GM21723 (cell line): Measurements from ENCODE around the gene ICAM2.
"Not testable (repeated sequence)": the region's sequence is repeated elsewhere in the genome, so short reads cannot be mapped to it uniquely, and the experiment has no call there.

Experiments
- ATAC-seq: cut with Tn5 transposase; IDR thresholded peaks from one replicate; pipeline ENCODE4 v1.9.1; 2021; ENCODE audit warnings: mild to moderate bottlenecking, moderate library complexity; ENCODE audit not compliant: unreplicated experiment

ICAM2 gene

DNA sequence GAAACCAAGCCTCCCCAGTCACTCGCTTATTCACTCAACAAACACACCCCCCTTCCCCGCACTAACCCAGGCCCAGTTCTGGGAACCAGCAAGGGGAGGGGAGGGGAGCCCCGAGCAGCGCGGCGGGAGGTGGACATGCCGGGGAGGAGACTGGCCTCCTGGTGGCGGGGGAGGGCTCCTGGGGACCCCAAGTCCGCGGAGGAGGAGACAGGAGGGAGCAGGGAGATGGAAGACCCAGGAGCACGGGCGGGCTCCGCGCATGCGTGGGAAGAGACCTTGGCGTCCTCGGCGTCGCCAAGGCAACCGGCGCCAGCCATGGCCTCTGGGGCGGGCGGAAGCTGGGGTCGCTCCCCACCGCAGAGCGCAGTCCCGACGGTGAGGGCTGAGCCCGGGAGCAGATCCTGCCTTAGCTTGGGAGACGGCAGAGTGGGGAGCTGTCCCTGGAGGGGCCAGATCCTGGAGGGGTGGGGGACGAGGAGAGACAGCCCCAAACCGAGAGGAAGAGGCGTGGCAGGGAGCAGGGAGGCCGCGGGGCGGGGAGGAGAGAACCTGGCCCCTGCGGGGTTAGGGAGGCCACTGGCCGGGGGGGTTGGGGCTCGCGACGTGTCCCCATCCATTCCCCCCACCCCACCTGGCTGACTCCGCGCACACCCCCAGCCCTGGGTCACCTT is 22.2 kb downstream of the ICAM2 start, which contains the start of gene PRR29:
Gene PRR29 (plus strand): TSS at position 302 of the 671 bp plus-strand sequence. CDS start 14 bp downstream, at position 316.
- no peak for ATAC-seq

DNA sequence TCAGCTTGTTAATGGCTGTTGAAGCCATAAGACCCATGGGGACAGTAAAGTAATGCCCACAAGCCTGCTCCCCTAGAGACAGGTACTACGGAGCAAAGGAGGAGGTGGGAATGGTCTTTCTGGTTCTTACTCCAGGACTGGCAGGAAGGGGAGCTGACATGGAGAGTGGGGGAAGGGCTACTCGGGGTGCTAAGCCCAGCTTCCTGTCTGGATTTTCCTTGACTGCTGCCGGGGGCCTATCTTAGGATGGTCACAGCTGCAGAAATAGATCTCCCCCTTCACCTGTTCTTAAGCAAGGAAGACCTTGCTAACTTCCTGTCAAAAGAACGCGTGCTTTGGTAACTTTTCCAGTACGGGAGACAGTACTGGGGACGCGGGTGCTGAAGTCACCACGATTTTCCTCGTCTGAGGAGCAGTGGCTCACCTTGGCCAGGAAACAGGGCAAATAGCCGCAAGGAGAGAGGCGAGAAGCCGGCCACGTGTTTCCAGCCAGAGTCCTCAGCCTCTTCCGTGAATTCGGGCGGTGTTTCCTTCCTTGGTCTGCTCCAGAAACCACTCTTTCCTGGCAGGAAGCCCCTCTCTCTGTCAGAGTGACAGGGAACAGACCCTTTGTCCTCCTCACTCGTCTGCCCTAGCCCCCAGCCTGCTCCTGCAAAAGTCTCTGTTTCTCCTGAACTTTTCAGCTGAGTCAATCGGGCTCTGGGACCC is 22.9 kb downstream of the ICAM2 start:
- no peak for ATAC-seq

GRCh38 chr17:63996430-63997182 is 23.8 kb downstream of the ICAM2 start:
- ATAC-seq = no peak

- no peak for ATAC-seq
Measured at GRCh38 chr17:63995626-63996025, 24.8 kb downstream of the ICAM2 start.

DNA sequence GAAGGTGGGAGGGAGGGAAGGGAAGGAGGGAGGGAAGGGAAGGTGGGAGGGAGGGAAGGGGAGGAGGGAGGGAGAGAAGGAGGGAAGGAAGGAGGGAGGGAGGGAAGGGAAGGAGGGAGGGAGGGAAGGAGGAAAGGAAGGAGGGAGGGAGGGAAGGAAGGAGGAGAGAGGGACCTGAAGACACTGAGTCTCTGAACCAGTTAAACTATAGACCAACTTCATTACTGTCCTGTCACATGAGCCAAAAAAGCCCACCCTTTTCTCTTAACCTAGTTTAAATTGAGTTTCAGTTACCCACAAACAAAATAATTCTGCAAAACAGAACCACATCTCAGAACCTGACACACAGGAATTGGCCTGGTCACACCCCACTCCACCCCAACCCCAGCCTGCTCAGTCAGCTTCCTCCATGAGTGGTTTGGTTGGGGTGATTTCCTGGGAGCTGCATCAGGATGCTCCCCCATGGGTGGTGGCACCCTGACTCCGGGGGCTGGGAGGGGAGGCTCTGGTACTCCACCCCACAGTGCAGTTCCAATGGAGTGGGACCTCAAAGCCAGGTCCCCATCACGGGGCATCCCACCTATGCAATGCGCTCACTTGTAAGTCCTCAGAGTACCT is 27.0 kb downstream of the ICAM2 start:
- ATAC-seq = no peak

- no peak for ATAC-seq
Measured at GRCh38 chr17:63991611-63992010, 28.8 kb downstream of the ICAM2 start.

DNA sequence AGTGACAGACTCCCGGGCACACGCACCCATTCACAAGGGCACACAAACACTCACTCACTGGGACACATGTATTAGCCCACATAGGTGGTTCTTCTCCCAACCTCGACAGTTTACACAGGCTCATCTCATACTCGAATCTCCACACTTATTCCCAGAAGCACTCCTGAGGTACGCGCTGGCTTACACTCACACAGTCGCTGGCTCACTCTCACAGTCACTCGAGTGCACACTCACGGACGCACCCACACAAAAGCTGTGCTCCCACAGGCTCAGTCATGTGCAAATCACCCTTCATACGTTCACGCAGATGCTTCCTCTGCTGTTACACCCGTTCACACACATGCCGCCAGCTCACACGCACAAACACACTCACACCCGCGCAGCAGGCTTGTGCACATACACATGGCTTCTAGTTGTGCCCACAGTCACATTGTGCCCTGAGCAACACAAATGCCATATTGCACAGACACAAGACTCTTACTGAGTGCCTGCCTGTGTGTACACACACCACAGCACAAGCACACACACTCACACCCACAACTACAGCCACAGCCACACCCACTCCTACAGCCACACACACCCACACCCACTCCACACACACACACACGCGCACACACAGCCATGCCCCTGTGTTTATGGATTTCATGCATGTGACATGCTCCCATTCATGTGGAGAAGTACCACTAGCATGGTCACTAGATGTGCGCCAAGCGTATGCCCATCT is 30.6 kb downstream of the ICAM2 start:
- ATAC-seq = no peak

GRCh38 chr17:63988741-63989621 is 31.5 kb downstream of the ICAM2 start:
- no peak for ATAC-seq

- no peak for ATAC-seq
Measured at GRCh38 chr17:63988127-63988478, 32.3 kb downstream of the ICAM2 start.

DNA sequence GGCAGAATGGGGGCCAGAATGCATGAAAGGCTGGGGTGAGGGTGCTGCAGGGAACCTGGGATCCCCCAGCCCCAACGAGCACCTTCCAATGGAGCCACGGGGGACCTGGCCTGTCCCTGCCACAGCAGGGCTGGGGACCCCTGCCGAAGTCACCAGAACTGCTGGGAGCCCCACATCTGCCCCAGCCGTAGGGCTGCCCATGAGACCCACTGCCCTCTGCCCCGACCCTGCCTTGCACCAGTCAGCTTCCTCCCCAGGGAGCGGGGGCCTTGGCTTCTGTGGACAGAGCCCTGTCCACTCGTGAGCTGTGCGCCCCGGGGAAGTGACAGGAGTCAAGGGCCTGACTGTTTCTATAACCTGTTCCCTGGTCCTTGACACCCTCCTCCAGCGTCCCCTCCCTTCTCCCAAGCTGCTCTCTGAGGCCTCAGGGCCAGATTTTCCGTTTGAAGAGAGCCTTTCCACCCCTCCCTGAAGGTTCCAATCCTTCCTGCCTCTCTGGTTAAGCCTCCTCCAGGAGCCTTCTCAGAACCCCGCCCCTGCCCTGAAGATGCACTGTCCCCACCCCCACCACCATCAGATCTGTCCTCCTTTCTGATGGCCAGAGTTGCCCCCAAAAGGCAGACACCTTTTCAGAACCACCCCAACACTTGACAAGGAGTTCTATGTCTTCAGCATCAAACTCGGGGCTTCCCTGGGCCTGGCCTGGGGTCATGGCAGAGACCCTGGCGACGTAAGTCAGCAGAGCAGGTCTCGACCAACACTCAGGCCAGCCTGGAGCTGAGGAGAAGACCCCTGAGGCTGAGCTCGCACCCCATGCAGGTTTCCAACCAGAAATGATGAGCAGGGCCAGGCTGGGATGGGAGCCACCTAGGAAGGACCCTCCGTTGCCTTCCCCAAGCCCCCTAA is 33.0 kb downstream of the ICAM2 start:
- ATAC-seq = no peak

DNA sequence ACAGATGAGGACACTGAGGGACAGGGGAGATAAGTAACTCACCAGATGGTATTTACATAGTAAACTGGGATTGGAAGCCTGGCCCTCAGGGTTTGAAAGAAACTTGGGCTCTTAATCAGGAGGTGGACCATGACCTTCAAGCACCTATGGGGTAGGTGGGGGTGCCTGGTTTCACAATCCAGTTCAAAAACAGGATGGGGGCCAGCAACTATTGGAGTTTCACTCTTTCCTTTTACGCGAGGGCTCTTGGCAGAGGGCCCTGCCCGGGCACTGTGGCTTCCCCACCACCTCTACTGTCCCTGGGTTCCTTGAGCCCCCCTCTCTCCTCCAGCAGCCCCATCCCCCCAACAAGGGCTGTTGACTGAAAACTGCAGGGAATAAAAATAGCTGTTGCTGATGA is 33.6 kb downstream of the ICAM2 start:
- no peak for ATAC-seq

DNA sequence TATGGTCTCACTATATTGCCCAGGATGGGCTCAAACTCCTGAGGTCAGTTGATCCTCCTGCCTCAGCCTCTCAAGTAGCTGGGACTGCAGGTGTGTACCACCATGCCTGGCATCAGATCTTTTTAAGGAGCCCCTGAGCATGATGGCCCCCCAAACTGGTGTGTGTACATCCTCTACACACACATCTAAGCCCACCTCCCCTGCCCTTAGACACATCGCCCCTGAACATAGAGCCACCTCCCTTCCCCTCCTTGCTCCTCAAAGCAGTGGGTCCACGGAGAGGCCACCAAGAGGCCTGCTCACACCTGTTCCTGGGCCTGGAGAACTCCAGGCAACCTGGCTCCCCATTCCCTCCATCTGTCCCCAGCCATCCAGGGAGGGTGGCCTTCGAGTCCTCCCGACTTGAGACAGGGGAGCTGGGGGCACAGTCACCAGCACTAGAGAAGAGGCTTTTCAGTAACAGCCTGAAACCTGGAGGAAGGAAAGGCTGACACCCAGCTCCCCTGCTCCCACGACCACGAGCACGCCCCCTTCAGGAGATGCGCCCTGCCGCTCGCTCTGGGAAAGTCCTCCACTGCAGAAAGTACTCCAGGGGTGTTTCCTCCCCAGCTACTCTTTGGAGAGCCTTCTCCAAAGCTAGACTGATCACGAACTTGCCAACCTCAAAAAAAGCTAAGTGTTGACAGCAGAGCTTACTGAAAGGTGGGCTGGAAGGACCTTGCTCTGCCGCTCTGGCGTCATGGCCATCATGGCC is 34.9 kb downstream of the ICAM2 start:
- no peak for ATAC-seq

- no peak for ATAC-seq
Measured at GRCh38 chr17:63984651-63985386, 35.6 kb downstream of the ICAM2 start.

DNA sequence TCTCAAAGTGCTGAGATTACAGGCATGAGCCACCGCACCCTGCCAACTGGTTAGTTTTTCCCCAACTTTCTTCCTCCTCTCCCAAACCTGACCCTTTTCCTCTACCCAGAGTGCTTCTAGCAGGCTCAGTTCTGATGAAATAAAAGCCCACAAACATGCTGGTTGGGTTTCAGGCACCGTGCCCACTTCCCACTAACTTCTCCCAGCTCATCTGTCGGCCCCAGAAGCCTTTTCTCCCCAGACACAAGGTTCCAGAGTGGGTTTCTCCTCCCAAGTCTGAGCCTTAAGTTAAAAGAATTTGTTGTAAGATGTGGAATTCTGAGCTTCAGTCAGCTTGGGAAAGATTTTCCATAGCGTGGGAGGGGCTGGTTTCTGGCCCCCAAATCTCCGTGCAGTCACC is 36.2 kb downstream of the ICAM2 start:
- ATAC-seq = no peak

GRCh38 chr17:63983320-63983719 is 37.1 kb downstream of the ICAM2 start:
- ATAC-seq = no peak

DNA sequence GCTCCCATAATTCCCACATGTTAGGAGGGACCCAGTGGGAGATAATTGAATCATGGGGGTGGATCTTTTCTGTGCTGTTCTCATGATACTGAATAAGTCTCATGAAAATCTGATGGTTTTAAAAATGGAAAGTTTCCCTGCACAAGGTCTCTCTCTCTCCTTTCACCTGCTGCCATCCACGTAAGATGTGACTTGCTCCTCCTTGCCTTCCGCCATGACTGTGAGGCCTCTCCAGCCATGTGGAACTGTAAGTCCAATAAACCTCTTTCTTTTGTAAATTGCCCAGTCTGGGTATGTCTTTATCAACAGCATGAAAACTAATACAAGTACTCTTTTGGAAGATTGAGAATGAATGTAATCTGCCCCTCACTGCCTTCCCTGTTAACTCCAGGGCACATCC is 37.8 kb downstream of the ICAM2 start:
- not testable (repeated sequence) for ATAC-seq
